Measurements from ENCODE around the gene SMOC2. TPM values are rescaled to one million over a fixed set of nuclear protein-coding genes. Genes with fewer than 3 reads are reported as not detected.

The SMOC2 gene
- total and polyA plus RNA-seq, 2 of the 13 experiments (the other 11 are each of a cell fraction or from before 2014, with no cell fraction given) = not detected

DNA sequence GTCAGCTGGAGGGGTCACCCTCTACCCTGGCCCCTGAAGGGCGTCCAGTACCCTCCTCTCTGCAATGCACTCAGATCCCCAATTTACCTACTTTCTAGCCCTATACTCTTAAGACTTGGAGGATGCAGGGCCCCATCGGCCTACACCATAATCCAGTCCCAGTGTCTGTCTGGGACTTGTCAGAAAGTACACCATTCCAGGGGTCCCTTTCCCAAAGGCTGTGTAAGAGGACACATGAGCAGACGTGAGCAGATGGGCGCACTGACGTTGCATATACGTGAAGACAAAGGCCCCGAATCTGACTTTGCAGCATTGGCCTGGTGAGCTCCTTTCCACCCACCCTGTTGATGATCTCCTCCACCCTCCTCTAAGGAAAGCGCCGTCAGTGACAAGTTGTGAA lies 20.9 kb upstream of the SMOC2 start:
- H3K79me2 ChIP-seq (ENCODE audit: insufficient read depth, low read length) = no peaks in the 10 kb centered on the region
- no peak overlapping the region for H2AFZ ChIP-seq (ENCODE audit: low read length)
- H3K9me3 ChIP-seq (ENCODE audit: low read length) = no peaks in the 10 kb centered on the region
- no peaks in the 10 kb centered on the region for H3K4me1 ChIP-seq (ENCODE audit: insufficient read depth, low read length)
- ChIA-PET POLR2A (no interaction called here), CTCF (ENCODE audit: low intra/inter-chr PET ratio, low total read pairs) (no interaction called here)
- H3K4me3 ChIP-seq (replicated peaks in 1 of 3; ENCODE audit: insufficient read depth in 1 of 3, low read depth in 2 of 3, low read length in 3 of 3) = no peak overlapping the region
- no peak overlapping the region for H3K9ac ChIP-seq (ENCODE audit: insufficient read depth, low read depth, low read length)
- in situ Hi-C loops (cut with HindIII; ENCODE audit: extremely low pct_ligation_motif_present, low pct_unique_long_range_greater_than_20kb) = no loop called here
- no peak overlapping the region for H3K4me2 ChIP-seq (ENCODE audit: low read depth, low read length)
- ATAC-seq = no peak
- TF ChIP-seq BHLHE40 (IDR thresholded peaks at IDR 0.05; ENCODE audit: low read length) (no peak), KLF16 (CRISPR knock-in tag; IDR thresholded peaks at IDR 0.05) (no peak), FOSL1 (CRISPR knock-in tag; IDR thresholded peaks at IDR 0.05; ENCODE audit: borderline replicate concordance) (no peak), RARA (CRISPR knock-in tag; IDR thresholded peaks at IDR 0.05) (no peak), ZBTB39 (CRISPR knock-in tag; IDR thresholded peaks at IDR 0.05) (no peak), IRX3 (CRISPR knock-in tag; IDR thresholded peaks at IDR 0.05; ENCODE audit: borderline replicate concordance, low read depth) (no peak), HNRNPLL (IDR thresholded peaks at IDR 0.05; ENCODE audit: low read depth, low read length, poor library complexity, severe bottlenecking) (no peak), SETDB1 (CRISPR knock-in tag; IDR thresholded peaks at IDR 0.05; ENCODE audit: borderline replicate concordance) (no peak), MEIS1 (CRISPR knock-in tag; IDR thresholded peaks at IDR 0.05; ENCODE audit: borderline replicate concordance) (no peak), ZMYM3 (CRISPR knock-in tag; IDR thresholded peaks at IDR 0.05) (no peak), HMG20A (CRISPR knock-in tag; IDR thresholded peaks at IDR 0.05; ENCODE audit: borderline replicate concordance) (no peak), ZBTB7A (CRISPR knock-in tag; IDR thresholded peaks at IDR 0.05) (no peak), ZNF781 (CRISPR knock-in tag; IDR thresholded peaks at IDR 0.05; ENCODE audit: borderline replicate concordance, not compliant biosample characterization) (no peak)
- BruUV-seq (replicated peaks) = no TSS peak
- no peak for FAIRE-seq
- 27% methylated on average over 9 of the region's 9 CpGs for WGBS (ENCODE audit: low lambda C conversion rate)
- intact Hi-C loops (cut with micrococcal nuclease; ENCODE audit: unreplicated experiment) = no loop called here
- H3K36me3 ChIP-seq (replicated peaks in 1 of 2; ENCODE audit: control insufficient read depth in 1 of 2, insufficient read depth in 2 of 2, low read length in 2 of 2) = no peaks in the 10 kb centered on the region
- no peaks in the 10 kb centered on the region; the same call in 1 of the 2 replicates for H4K20me1 ChIP-seq (ENCODE audit: insufficient read depth, low read length)
- peaks cover 18 to 63% of the 10 kb centered on the region in 2 experiments for H3K27me3 ChIP-seq (ENCODE audit: control insufficient read depth in 1 of 2, insufficient read depth in 2 of 2, low read length in 2 of 2)
- H3K27ac ChIP-seq (ENCODE audit: extremely low read length, insufficient read depth, low read length) = no peak overlapping the region
- no peak for DNase-seq (ENCODE audit: low spot score)

Measured in HepG2 (cell line).